Mesendoderm (in vitro differentiated cells): ENCODE data around the gene EDA.

Source experiments
- DNase-seq: peaks from one replicate; pipeline ENCODE4 v3.0.0; 2013
- H2AK5ac ChIP-seq: 2 replicates; pipeline ENCODE4 v1.6.1; 2013; ENCODE audit warnings: low read length, inconsistent platforms
- H2BK120ac ChIP-seq: 2 replicates; pipeline ENCODE4 v1.6.1; 2013; ENCODE audit warnings: low read depth, mild to moderate bottlenecking, low read length, moderate library complexity, mixed read lengths
- H2BK15ac ChIP-seq: replicated peaks from 2 replicates; pipeline ENCODE4 v1.6.1; 2013; ENCODE audit warnings: low read depth, mild to moderate bottlenecking, moderate library complexity
- H2BK5ac ChIP-seq: 2 replicates; pipeline ENCODE4 v1.6.1; 2013; ENCODE audit warnings: low read length, inconsistent platforms
- H3K18ac ChIP-seq: 2 replicates; pipeline ENCODE4 v1.6.1; 2013; ENCODE audit warnings: mild to moderate bottlenecking, low read length, mixed read lengths
- H3K23ac ChIP-seq: one replicate; pipeline ENCODE4 v1.6.1; 2013; ENCODE audit warnings: low read length
- H3K27ac ChIP-seq: 2 replicates; pipeline ENCODE4 v1.5.1; 2013; ENCODE audit warnings: low read depth, mild to moderate bottlenecking, inconsistent platforms, low read length, moderate library complexity
- H3K27me3 ChIP-seq: 2 replicates; pipeline ENCODE4 v1.6.1; 2013; ENCODE audit warnings: low read length, control low read depth, mild to moderate bottlenecking, inconsistent platforms; ENCODE audit not compliant: insufficient read depth, poor library complexity
- H3K36me3 ChIP-seq: 2 replicates; pipeline ENCODE4 v1.6.1; 2013; ENCODE audit warnings: low read length, inconsistent platforms; ENCODE audit not compliant: control insufficient read depth, insufficient read depth
- H3K4ac ChIP-seq: one replicate; pipeline ENCODE4 v1.6.1; 2013; ENCODE audit warnings: low read depth, mild to moderate bottlenecking, low read length, moderate library complexity
- H3K4me1 ChIP-seq: 2 replicates; pipeline ENCODE4 v1.6.1; 2013; ENCODE audit warnings: low read depth, low read length, inconsistent platforms; ENCODE audit not compliant: control insufficient read depth
- H3K4me2 ChIP-seq: 2 replicates; pipeline ENCODE4 v1.6.1; 2013; ENCODE audit warnings: low read length
- H3K4me3 ChIP-seq: 2 replicates; pipeline ENCODE4 v1.5.1; 2013; ENCODE audit warnings: mild to moderate bottlenecking, low read length
- H3K56ac ChIP-seq: one replicate; pipeline ENCODE4 v1.6.1; 2013; ENCODE audit warnings: low read length
- H3K79me1 ChIP-seq: 2 replicates; pipeline ENCODE4 v1.6.1; 2013; ENCODE audit warnings: low read length, inconsistent platforms
- H3K79me2 ChIP-seq: 2 replicates; pipeline ENCODE4 v1.6.1; 2013; ENCODE audit warnings: mild to moderate bottlenecking, low read length; ENCODE audit not compliant: control insufficient read depth, insufficient read depth
- H3K9ac ChIP-seq: 2 replicates; pipeline ENCODE4 v1.6.1; 2013; ENCODE audit warnings: low read length, inconsistent platforms
- H4K5ac ChIP-seq: one replicate; pipeline ENCODE4 v1.6.1; 2013; ENCODE audit warnings: low read length
- H4K8ac ChIP-seq: one replicate; pipeline ENCODE4 v1.6.1; 2013; ENCODE audit warnings: low read depth, mild to moderate bottlenecking, control low read depth, low read length, moderate library complexity
- WGBS: extraction: QIAGEN DNeasy Blood & Tissue Kit; methylation state at CpG from one replicate; pipeline ENCODE4 v1.1.7; 2013; ENCODE audit warnings: low lambda C conversion rate, missing lambda C conversion rate; ENCODE audit not compliant: insufficient coverage; ENCODE audit errors: extremely low coverage; 5-methylcytosine and 5-hydroxymethylcytosine counted together

EDA gene

GRCh38 chrX:69746051-69746450 lies 130.1 kb downstream of the EDA start:
- H3K79me1 ChIP-seq: no peaks in the 10 kb centered on the region
- H2BK120ac ChIP-seq: no peak overlapping the region
- no peak for DNase-seq
- no peak overlapping the region for H4K8ac ChIP-seq
- no peak overlapping the region for H3K4ac ChIP-seq
- no peak overlapping the region for H3K4me2 ChIP-seq
- no peak overlapping the region for H3K27ac ChIP-seq
- H3K36me3 ChIP-seq: no peaks in the 10 kb centered on the region
- no peak overlapping the region for H3K18ac ChIP-seq
- H2AK5ac ChIP-seq: no peak overlapping the region
- H2BK15ac ChIP-seq: no peak overlapping the region
- H3K23ac ChIP-seq: no peak overlapping the region
- no peak overlapping the region for H3K56ac ChIP-seq
- H3K4me1 ChIP-seq: no peaks in the 10 kb centered on the region
- no peak overlapping the region for H3K9ac ChIP-seq
- no peak overlapping the region for H4K5ac ChIP-seq
- H2BK5ac ChIP-seq: no peak overlapping the region
- H3K4me3 ChIP-seq: no peak overlapping the region
- H3K79me2 ChIP-seq: no peaks in the 10 kb centered on the region
- no peaks in the 10 kb centered on the region for H3K27me3 ChIP-seq

GRCh38 chrX:69748055-69748454 lies 132.1 kb downstream of the EDA start:
- H3K27me3 ChIP-seq: no peaks in the 10 kb centered on the region
- no peak overlapping the region for H2BK15ac ChIP-seq
- no peak overlapping the region for H3K4me3 ChIP-seq
- H3K18ac ChIP-seq: no peak overlapping the region
- H3K56ac ChIP-seq: no peak overlapping the region
- DNase-seq: no peak
- no peak overlapping the region for H2AK5ac ChIP-seq
- no peak overlapping the region for H3K27ac ChIP-seq
- H3K36me3 ChIP-seq: no peaks in the 10 kb centered on the region
- no peaks in the 10 kb centered on the region for H3K79me2 ChIP-seq
- no peak overlapping the region for H3K4ac ChIP-seq
- no peak overlapping the region for H2BK5ac ChIP-seq
- H3K79me1 ChIP-seq: no peaks in the 10 kb centered on the region
- H3K4me1 ChIP-seq: no peaks in the 10 kb centered on the region
- no peak overlapping the region for H2BK120ac ChIP-seq
- H4K8ac ChIP-seq: no peak overlapping the region
- H3K4me2 ChIP-seq: no peak overlapping the region
- no peak overlapping the region for H4K5ac ChIP-seq
- no CpG with 5 or more reads among the region's 1 CpG for WGBS
- H3K23ac ChIP-seq: no peak overlapping the region
- H3K9ac ChIP-seq: no peak overlapping the region

DNA sequence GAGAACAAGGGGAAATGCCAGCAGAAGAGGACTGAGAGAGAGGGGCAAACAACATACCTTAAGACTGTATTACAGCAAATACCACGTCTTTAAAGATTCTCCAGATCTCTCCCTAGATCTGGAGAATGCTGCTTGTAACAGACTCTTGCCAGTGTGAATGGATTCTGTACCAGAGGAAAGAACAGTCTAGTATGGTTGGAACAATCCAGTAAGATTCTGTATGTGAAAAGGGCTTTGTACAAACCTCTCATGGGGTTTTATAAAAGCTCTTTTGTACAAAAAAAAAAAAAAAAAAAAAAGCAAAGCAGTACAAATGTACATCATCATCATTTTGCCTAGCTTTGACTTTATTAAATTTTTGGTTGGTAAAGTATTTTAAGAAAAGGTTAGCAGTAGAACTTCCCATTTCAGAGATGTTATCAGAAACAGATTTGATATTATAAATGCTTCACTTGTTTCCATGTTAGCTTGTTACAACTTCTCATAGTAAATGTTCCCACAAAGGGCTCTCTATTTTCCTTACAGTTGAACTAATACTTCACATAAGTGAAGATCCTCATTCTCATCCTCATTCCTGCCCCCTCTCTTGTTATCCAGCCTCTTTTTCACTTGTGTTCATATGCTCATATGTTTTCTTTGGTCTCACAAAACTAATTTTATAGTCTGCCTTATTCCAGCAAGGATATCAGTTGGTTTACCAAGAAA lies 144.2 kb downstream of the EDA start:
- Histone ChIP-seq H4K8ac (no peak overlapping the region), H3K79me2 (no peaks in the 10 kb centered on the region), H3K79me1 (no peaks in the 10 kb centered on the region), H3K4me3 (no peak overlapping the region), H4K5ac (no peak overlapping the region), H3K23ac (no peak overlapping the region), H3K36me3 (no peaks in the 10 kb centered on the region), H2AK5ac (no peak overlapping the region), H3K4me2 (no peak overlapping the region), H3K9ac (no peak overlapping the region), H3K56ac (no peak overlapping the region), H3K18ac (no peak overlapping the region), H3K4me1 (no peaks in the 10 kb centered on the region), H2BK120ac (no peak overlapping the region), H3K4ac (no peak overlapping the region), H2BK5ac (no peak overlapping the region), H2BK15ac (no peak overlapping the region), H3K27ac (no peak overlapping the region), H3K27me3 (no peaks in the 10 kb centered on the region)
- no CpG with 5 or more reads among the region's 1 CpG for WGBS
- no peak for DNase-seq

DNA sequence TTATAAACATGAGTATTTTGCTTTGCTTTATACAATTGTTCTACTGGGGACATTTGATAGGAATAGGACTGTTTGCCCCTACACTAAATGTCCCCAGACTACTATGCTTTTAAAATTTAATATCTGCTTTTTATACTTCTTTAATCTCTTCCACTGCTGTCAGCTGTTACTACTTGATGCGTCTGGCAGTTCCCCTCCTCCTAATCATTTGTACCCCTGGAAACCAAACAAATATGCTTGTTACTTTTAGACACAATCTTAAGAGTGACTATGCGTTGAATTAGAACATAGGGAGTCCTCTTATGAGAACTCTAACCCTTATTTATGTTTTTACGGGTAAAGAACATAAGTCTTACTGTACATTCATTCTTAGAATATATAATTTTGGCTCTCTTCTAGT lies 145.7 kb downstream of the EDA start:
- Histone ChIP-seq H3K79me1 (no peaks in the 10 kb centered on the region), H3K4me3 (no peak overlapping the region), H3K56ac (no peak overlapping the region), H3K4me1 (no peaks in the 10 kb centered on the region), H3K36me3 (no peaks in the 10 kb centered on the region), H2BK15ac (no peak overlapping the region), H3K9ac (no peak overlapping the region), H3K27me3 (no peaks in the 10 kb centered on the region), H3K27ac (no peak overlapping the region), H2AK5ac (no peak overlapping the region), H3K23ac (no peak overlapping the region), H2BK120ac (no peak overlapping the region), H3K18ac (no peak overlapping the region), H4K5ac (no peak overlapping the region), H2BK5ac (no peak overlapping the region), H3K4me2 (no peak overlapping the region), H4K8ac (no peak overlapping the region), H3K79me2 (no peaks in the 10 kb centered on the region), H3K4ac (no peak overlapping the region)
- no CpG with 5 or more reads among the region's 3 CpGs for WGBS
- DNase-seq: no peak

GRCh38 chrX:69762340-69762739 lies 146.4 kb downstream of the EDA start:
- H4K5ac ChIP-seq: no peak overlapping the region
- H3K27ac ChIP-seq: no peak overlapping the region
- H3K4me2 ChIP-seq: no peak overlapping the region
- H3K4me1 ChIP-seq: no peaks in the 10 kb centered on the region
- H3K27me3 ChIP-seq: no peaks in the 10 kb centered on the region
- H3K4me3 ChIP-seq: no peak overlapping the region
- no peak overlapping the region for H2BK120ac ChIP-seq
- no peak for DNase-seq
- no CpG with 5 or more reads among the region's 3 CpGs for WGBS
- H3K79me2 ChIP-seq: no peaks in the 10 kb centered on the region
- no peak overlapping the region for H2AK5ac ChIP-seq
- H3K18ac ChIP-seq: no peak overlapping the region
- no peaks in the 10 kb centered on the region for H3K79me1 ChIP-seq
- H2BK15ac ChIP-seq: no peak overlapping the region
- no peak overlapping the region for H3K56ac ChIP-seq
- no peak overlapping the region for H4K8ac ChIP-seq
- H3K9ac ChIP-seq: no peak overlapping the region
- no peak overlapping the region for H3K23ac ChIP-seq
- H3K36me3 ChIP-seq: no peaks in the 10 kb centered on the region
- H2BK5ac ChIP-seq: no peak overlapping the region
- H3K4ac ChIP-seq: no peak overlapping the region

DNA sequence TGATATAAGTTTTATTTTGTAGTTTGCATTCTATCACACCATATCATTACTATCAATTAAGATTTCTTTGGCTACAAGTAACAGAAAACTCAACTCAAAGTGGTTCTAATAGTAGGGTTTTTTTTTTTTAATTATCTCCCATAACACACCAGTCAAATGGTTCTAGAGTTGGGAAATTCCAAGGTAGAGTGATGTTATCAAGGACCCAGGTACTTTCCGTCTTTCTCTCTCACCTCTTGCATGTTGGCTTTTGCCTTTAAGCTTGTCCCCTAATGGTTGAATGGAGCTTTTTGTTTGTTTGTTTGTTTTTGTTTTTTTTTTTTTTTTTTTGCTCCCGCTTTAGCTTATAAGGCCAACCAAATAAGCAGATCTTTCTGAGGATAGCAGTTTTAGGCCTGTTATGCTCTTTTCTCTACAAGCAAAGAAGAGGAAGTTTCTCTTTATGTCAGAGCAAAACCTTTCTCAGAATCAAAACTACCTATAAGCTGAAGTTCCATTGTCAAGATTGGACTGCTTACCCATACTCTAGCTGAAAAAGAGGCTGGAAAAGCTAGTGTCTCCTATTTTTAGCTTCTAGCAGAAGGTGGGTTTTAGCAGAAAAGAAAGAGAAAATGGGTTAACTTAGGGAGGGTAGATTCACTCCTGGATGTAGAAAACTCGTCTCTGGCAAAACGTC lies 177.5 kb downstream of the EDA start:
- no peak overlapping the region for H4K8ac ChIP-seq
- H3K36me3 ChIP-seq: no peaks in the 10 kb centered on the region
- H3K4me1 ChIP-seq: no peaks in the 10 kb centered on the region
- H2BK120ac ChIP-seq: no peak overlapping the region
- no peak overlapping the region for H3K4me3 ChIP-seq
- no peak overlapping the region for H2BK5ac ChIP-seq
- no peak overlapping the region for H2BK15ac ChIP-seq
- no peak overlapping the region for H3K18ac ChIP-seq
- H3K23ac ChIP-seq: no peak overlapping the region
- H3K79me1 ChIP-seq: no peaks in the 10 kb centered on the region
- no peaks in the 10 kb centered on the region for H3K27me3 ChIP-seq
- WGBS: no CpG with 5 or more reads among the region's 4 CpGs
- no peak overlapping the region for H2AK5ac ChIP-seq
- no peak overlapping the region for H3K4ac ChIP-seq
- no peak overlapping the region for H4K5ac ChIP-seq
- H3K79me2 ChIP-seq: no peaks in the 10 kb centered on the region
- H3K9ac ChIP-seq: no peak overlapping the region
- no peak overlapping the region for H3K27ac ChIP-seq
- no peak overlapping the region for H3K4me2 ChIP-seq
- H3K56ac ChIP-seq: no peak overlapping the region
- no peak for DNase-seq
